Right lobe of liver (tissue), 6 donors: ENCODE measurements around the gene HIGD2A. TPM values are rescaled to one million over a fixed set of nuclear protein-coding genes. Genes with fewer than 3 reads are reported as not detected.

Experiments
- ATAC-seq, 4 donors: fragments of 200-7000 bp; cut with Tn5 transposase; one replicate each; pipeline ENCODE4 v1.9.1; 2020; ENCODE audit warnings: mild to moderate bottlenecking in 4 of 4, moderate library complexity in 4 of 4
- DNase-seq, 3 donors: peaks; one replicate each; pipeline ENCODE4 v3.0.0-alpha.2; 2020
- H3K27ac ChIP-seq, 3 donors: fragments of 200-600 bp; one replicate each; pipeline ENCODE4 v1.8.0; 2022
- H3K27me3 ChIP-seq, 2 donors: fragments of 200-600 bp; one replicate each; pipeline ENCODE4 v1.8.0; 2022
- H3K36me3 ChIP-seq, 4 donors: fragments of 200-600 bp; sonication (generic) in 1 of 4; one replicate each; pipeline versions ENCODE4 v1.5.1 to v1.8.0; 2017 to 2022; ENCODE audit warnings: control low read depth in 1 of 4
- H3K4me1 ChIP-seq, 4 donors: fragments of 200-600 bp; sonication (generic) in 1 of 4; one replicate each; pipeline versions ENCODE4 v1.5.1 to v1.8.0; 2017 to 2022; ENCODE audit warnings: control low read depth in 1 of 4
- H3K4me3 ChIP-seq, 3 donors: fragments of 200-600 bp; one replicate each; pipeline ENCODE4 v1.8.0; 2022
- H3K9me3 ChIP-seq, 4 donors: fragments of 200-600 bp; sonication (generic) in 1 of 4; one replicate each; pipeline versions ENCODE4 v1.5.1 to v1.8.0; 2017 to 2022; ENCODE audit warnings: control low read depth in 1 of 4
- POLR2A ChIP-seq: fragments of 450-650 bp; IDR thresholded peaks from one replicate; pipeline ENCODE4 v1.6.1; 2017; ENCODE audit warnings: antibody characterized with exemption, mild to moderate bottlenecking
- WGBS: methylation state at CpG from one replicate; pipeline ENCODE4 v1.1.6; 2018; ENCODE audit warnings: low coverage, low lambda C conversion rate; ENCODE audit not compliant: insufficient coverage; ENCODE audit errors: missing lambda C conversion rate; 5-methylcytosine and 5-hydroxymethylcytosine counted together
- intact Hi-C, 2 donors: fragments of 100-400 bp; cut with DNase I; formaldehyde crosslinking; loops; one replicate each; pipeline versions ENCODE4 v1.11.2 to v1.14.1; 2022
- total RNA-seq, 6 experiments: library from RNA; depleted of rRNA in 2 of 6; stranded (reverse); fragments of >200 nt in 2 of 6; fragmentation: NEBNext Ultra II Directional in 3 of 6; extraction: Animal tissue kit (Norgen Biotek cat#: 25700) in 3 of 6; gene quantifications; one replicate each; pipeline versions ENCODE4 v1.1.0 to v1.2.4, GENCODE V29; 2016 to 2023
- TF ChIP-seq, protein P1 (sequence below), 4 donors: fragments of 200-600 bp in 3 of 4; fragments of 450-650 bp in 1 of 4; IDR thresholded peaks; one replicate each; pipeline versions ENCODE4 v1.5.1 to v1.8.0; 2016 to 2022; ENCODE audit warnings: antibody characterized with exemption in 4 of 4, mild to moderate bottlenecking in 2 of 4
- donor health status: DM: no; HTN: yes; CAD: no.
- donor health status: DM: no; HTN: no; CAD: no.
- donor health status: DM: no; HTN: no; CAD: no.
- donor health status: DM: no; HTN: yes; CAD: no.
- donor health status: DM: no; HTN: yes; CAD: no.

HIGD2A gene
- total RNA-seq, 6 experiments from 2014 or later: 39.0 to 107 (median 56.5) TPM

DNA sequence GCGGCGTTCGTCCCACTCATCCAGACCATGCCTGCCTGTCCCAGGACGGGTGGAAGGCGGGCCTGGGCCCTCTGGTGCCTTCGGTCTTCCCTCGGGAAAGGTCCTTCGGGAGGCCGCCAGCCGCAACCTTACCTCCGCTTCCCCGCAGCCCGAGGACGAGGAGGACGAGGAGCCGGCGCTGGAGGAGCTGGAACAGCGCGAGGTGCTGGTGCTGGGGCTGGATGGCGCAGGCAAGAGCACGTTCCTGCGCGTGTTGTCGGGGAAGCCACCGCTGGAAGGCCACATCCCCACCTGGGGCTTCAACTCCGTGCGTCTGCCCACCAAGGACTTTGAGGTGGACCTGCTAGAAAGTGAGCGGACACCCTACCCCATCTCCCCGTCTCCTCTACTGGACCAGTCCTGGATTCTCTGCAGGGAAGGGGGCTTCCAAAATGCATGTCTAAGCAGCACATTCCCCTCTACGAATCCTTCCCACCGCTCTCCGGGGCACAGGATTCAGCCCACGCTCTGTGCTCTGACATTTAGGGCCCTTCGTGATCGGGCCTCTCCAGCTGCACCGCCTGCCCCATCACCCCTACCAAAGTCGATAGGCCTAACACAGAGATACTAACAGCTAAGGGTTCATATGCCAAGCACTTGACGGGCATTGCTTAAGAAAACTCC is 22.2 kb upstream of the HIGD2A start:
- ATAC-seq (no peak), DNase-seq (no peak)
- TF ChIP-seq, protein P1, sequence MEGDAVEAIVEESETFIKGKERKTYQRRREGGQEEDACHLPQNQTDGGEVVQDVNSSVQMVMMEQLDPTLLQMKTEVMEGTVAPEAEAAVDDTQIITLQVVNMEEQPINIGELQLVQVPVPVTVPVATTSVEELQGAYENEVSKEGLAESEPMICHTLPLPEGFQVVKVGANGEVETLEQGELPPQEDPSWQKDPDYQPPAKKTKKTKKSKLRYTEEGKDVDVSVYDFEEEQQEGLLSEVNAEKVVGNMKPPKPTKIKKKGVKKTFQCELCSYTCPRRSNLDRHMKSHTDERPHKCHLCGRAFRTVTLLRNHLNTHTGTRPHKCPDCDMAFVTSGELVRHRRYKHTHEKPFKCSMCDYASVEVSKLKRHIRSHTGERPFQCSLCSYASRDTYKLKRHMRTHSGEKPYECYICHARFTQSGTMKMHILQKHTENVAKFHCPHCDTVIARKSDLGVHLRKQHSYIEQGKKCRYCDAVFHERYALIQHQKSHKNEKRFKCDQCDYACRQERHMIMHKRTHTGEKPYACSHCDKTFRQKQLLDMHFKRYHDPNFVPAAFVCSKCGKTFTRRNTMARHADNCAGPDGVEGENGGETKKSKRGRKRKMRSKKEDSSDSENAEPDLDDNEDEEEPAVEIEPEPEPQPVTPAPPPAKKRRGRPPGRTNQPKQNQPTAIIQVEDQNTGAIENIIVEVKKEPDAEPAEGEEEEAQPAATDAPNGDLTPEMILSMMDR (IDR thresholded peaks at IDR 0.05): no peak
- TF ChIP-seq POLR2A: no peak
- H3K27me3 ChIP-seq: no peaks in the 10 kb centered on the region
- H3K4me3 ChIP-seq: peak overlapping the region; percentile 69 to 78 (median 74)
- H3K4me1 ChIP-seq: peaks cover 0 to 6% (median 0%) of the 10 kb centered on the region in 4 donors
- no peak overlapping the region for H3K27ac ChIP-seq
- intact Hi-C loops: no loop called here
- H3K9me3 ChIP-seq: no peaks in the 10 kb centered on the region
- 79% methylated on average over 6 of the region's 38 CpGs for WGBS
- no peaks in the 10 kb centered on the region for H3K36me3 ChIP-seq

DNA sequence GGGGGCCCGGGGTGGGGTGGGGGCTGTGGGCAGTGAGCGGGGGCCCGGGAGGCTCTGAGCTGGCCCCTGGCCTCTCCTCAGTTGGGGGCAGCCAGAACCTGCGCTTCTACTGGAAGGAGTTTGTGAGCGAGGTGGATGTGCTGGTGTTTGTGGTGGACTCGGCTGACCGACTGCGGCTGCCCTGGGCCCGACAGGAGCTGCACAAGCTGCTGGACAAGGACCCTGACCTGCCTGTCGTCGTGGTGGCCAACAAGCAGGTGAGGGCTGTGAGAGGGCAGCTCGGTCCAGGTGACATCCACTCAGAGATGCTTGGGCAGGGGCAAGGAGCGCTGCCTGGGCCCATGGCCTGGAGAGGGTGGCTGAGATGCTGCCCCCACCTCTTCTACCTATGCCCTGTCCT is 19.8 kb upstream of the HIGD2A start:
- DNase-seq: no peak
- no CpG with 5 or more reads among the region's 13 CpGs for WGBS

DNA sequence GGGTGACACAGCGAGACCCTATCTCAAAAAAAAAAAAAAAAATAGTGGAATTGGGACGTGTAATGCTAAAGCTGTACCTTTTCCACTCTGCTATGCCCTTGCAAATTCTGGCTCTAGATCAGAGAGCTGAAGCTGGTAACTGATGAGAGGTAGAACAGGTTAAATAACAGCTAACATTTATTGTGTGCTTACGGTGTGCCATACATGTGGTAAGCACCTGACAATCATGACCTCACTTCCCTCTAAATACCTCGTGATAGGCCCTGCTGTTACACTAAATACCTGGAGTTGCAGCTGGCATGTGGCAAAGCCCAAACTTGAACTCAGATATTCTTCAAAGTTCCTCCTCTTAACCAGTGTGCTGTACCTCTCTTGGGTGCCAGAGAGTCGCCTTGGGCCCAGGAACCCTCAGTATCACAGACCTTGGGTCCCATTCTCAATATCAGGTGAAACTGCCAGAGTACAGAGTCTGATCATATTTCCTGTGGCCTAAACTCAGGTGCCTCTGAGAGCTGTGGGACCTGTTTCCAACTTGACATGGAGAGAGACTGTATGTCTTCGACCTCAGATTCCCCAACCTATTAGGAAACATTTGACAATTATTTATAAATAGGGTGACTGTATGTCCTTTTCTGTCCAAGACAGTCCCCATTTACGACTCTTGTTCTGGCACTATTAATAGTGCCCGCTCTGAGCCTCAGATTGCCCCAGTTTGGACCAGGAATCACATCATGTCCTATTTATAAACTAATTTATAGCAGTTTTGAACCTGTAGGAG is 18.4 kb upstream of the HIGD2A start:
- Histone ChIP-seq H3K4me1 (peaks cover 0 to 9% (median 0%) of the 10 kb centered on the region in 4 donors), H3K36me3 (no peaks in the 10 kb centered on the region), H3K27me3 (no peaks in the 10 kb centered on the region), H3K4me3 (no peak overlapping the region), H3K27ac (no peak overlapping the region), H3K9me3 (no peaks in the 10 kb centered on the region)
- intact Hi-C loops: no loop called here
- TF ChIP-seq, protein P1 (IDR thresholded peaks at IDR 0.05): no peak
- TF ChIP-seq POLR2A: no peak
- DNase-seq: no peak
- 86% methylated on average over 6 of the region's 8 CpGs for WGBS
- ATAC-seq: no peak

More for the DNA sequence above, 19.8 kb upstream of the HIGD2A start:
- Histone ChIP-seq H3K9me3 (no peaks in the 10 kb centered on the region), H3K27ac (no peak overlapping the region), H3K4me1 (peaks cover 0 to 9% (median 0%) of the 10 kb centered on the region in 4 donors), H3K36me3 (no peaks in the 10 kb centered on the region), H3K27me3 (no peaks in the 10 kb centered on the region), H3K4me3 (no peak overlapping the region)
- TF ChIP-seq, protein P1 (IDR thresholded peaks at IDR 0.05): no peak
- no peak for ATAC-seq
- intact Hi-C loops: no loop called here

DNA sequence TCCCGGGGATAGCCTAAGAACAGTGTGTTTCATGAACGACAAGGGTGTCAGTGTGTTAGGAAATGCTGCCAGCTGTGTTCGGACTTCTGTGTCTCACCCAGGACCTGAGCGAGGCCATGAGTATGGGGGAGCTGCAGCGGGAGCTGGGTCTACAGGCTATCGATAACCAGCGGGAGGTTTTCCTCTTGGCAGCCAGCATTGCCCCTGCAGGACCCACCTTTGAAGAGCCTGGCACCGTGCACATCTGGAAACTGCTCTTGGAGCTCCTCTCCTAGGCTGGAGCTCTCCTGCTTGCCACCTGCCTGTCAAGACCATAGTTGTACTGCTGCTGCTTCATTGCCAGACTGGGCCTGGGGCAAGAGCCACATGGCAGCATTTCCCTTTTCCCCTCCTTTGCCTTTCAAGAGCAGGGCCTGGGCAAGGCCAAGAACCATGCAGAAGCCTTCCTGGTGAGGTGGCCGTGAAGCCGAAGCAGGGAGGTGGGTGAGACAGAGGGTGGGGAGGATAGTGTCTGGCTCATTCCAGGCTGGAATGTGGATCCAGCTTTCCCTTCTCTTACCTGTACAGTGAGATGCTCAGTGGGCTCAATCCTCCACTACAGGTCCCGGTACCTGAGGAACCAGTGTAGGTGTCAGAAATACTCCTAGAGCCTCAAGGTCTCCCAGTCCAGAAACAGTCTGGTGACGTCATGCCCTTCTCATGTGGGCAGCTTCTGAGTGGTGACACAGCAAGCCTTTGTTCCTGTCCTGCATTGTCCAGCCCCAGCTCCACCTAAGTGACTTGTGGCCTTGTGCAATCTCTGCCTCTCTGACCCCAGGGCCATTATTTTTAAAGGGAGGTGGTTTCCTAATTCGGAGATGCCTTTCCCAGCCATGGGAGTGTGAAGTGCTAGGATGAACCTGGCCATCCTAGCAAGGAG is 16.7 kb upstream of the HIGD2A start:
- TF ChIP-seq, protein P1 (IDR thresholded peaks at IDR 0.05): no peak
- TF ChIP-seq POLR2A: no peak
- Histone ChIP-seq H3K36me3 (no peaks in the 10 kb centered on the region), H3K27me3 (no peaks in the 10 kb centered on the region), H3K4me3 (no peak overlapping the region), H3K9me3 (no peaks in the 10 kb centered on the region), H3K4me1 (peaks cover 0 to 9% (median 0%) of the 10 kb centered on the region in 4 donors), H3K27ac (no peak overlapping the region)
- intact Hi-C loops: no loop called here
- no peak for DNase-seq
- ATAC-seq: peak; percentile 17 to 58 (median 49)
- 70% methylated on average over 1 of the region's 13 CpGs for WGBS
